OCI-LY3 (cell line): Measurements from ENCODE around the gene TSPAN3.

Experiments used
- EZH2phosphoT487 ChIP-seq: fragments of 200-600 bp; shearing (Covaris generic); IDR thresholded peaks from 2 replicates; pipeline ENCODE4 v1.6.1; 2018; ENCODE audit warnings: antibody characterized with exemption, mixed run types, low read depth
- TF ChIP-seq, protein P1 (sequence below): fragments of 200-600, 300-600 bp; sonication (generic); IDR thresholded peaks from 2 replicates; pipeline ENCODE4 v1.5.1; 2014; ENCODE audit warnings: antibody characterized with exemption, low read length, low read depth

DNA sequence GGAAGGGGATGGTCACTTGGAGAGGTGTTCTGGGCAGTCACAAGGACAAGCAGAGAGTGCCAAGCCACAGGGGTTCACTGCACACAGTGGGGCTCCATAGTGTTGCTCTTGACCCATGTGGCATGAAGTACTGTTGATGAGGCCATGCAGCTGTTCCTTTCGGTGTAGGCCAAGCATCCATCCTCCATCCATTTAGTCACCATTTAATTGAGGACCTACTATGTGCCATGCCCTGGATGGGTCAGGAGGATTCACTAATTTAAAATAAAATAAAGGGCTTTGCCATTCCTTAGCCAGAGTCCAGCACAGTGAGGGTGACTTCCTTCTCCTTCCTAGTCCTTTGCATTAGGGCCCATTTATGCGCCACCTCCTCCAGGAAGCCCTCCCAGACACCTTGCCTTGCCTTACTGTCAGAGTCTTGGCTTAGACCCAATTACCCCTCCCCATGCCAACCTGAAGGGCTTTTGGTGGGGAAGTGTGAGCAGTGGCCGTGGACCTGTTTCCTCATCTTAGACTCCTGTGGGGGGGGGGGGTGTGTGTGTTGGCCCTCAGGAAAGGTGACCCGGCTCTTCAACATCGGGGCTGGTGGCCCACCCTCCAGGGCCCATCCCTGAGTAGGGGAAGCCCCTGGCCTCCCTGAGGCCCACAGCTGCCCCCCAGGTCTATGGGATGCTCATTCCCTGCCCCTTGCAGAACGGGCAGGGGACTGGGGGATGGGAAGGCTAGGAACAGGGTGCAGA is 50.4 kb downstream of the TSPAN3 start:
- TF ChIP-seq, protein P1, sequence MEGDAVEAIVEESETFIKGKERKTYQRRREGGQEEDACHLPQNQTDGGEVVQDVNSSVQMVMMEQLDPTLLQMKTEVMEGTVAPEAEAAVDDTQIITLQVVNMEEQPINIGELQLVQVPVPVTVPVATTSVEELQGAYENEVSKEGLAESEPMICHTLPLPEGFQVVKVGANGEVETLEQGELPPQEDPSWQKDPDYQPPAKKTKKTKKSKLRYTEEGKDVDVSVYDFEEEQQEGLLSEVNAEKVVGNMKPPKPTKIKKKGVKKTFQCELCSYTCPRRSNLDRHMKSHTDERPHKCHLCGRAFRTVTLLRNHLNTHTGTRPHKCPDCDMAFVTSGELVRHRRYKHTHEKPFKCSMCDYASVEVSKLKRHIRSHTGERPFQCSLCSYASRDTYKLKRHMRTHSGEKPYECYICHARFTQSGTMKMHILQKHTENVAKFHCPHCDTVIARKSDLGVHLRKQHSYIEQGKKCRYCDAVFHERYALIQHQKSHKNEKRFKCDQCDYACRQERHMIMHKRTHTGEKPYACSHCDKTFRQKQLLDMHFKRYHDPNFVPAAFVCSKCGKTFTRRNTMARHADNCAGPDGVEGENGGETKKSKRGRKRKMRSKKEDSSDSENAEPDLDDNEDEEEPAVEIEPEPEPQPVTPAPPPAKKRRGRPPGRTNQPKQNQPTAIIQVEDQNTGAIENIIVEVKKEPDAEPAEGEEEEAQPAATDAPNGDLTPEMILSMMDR = no peak
- TF ChIP-seq EZH2phosphoT487 = no peak
